RWPE1 (cell line): ENCODE data around the gene FGFR2.

ENCODE experiments used
- CTCF ChIA-PET: fragments of 350-600 bp; sonication (Branson Sonifier 250); formaldehyde crosslinking; extraction: SDS; loops from one replicate; lab custom pipeline; 2021; lab: Yijun Ruan, JAX
- POLR2A ChIA-PET: fragments of 400-600 bp; formaldehyde crosslinking; extraction: SDS; loops from one replicate; lab custom pipeline; 2020; ENCODE audit warnings: antibody characterized with exemption; ENCODE audit not compliant: low non-redundant PET; lab: Yijun Ruan, JAX
- DNase-seq: peaks from one replicate; pipeline ENCODE4 v3.0.0; 2012; ENCODE audit warnings: low spot score
- H3K27ac ChIP-seq: fragments of 450-650 bp; 2 replicates; pipeline ENCODE4 v1.5.1; 2017
- CTCF ChIP-seq: fragments of 450-650 bp; conservative IDR thresholded peaks from 2 replicates; pipeline ENCODE4 v1.5.1; 2017; ENCODE audit warnings: low read depth, mild to moderate bottlenecking

FGFR2 gene

DNA sequence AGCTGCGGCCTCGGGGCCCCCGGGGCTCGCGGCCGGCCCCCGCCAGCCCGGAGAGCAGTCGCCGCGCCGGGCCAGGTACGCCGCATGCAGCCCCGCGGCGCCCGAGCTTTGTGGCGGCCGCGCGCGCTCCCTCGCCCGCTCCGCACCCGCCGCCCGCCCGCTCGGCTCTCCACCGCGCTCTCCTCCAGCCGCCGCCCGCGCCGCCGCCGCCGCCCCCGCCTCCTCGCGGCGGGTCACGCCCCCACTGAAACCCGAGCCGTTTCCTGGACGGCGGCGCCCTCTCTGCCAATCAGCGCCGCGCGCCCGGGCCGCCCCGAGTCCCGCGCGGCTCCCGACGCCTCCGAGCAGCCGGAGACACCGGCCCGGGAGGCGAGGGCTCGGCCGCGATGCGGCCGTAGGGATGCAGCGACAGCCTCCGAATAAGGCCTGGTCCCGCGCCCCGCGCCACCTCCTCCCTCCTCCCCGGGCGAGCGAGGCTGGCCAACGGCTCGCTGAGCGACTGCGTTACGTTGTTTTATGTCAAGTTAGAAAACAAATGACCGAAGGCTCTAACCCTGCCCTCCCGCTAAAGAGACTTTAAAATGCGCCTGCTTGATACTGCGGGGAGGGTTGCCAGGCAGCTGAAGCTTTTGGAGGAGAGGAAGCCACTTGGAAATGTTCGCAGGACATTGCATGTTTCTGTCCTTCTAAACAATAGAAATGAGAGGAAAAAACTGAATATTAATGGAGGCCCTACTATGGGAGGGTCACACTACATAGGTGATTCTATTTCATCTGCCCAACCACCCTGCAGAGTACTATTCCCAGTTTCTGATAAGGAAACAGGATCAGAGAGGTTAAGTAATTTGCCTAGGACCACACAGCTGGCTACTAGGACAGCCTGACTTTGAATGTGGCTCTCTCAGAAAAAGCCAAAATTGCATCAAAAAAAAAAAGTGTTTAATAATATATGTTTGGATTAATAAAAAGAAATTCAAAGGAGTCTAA lies at the start of gene FGFR2:
Gene FGFR2, minus strand, starts transcription at position 182 of the 987 bp plus-strand sequence. CDS start 4,627 bp downstream, outside the sequence.
- DNase-seq = peak; percentile 93
- ChIA-PET POLR2A (interaction anchor here (0.6 kb wide), 1 partner anchor 432 kb away, joined by 3 read pairs; no protein-coding TSS in a partner anchor), CTCF (interaction anchor here (0.6 to 0.9 kb wide), 3 partner anchors 10 to 670 kb away, joined by 3 to 4 read pairs (median 3); no protein-coding TSS in a partner anchor)
- no peak for TF ChIP-seq CTCF
- H3K27ac ChIP-seq = peak within 1 kb of the TSS; percentile 66

- ChIA-PET CTCF (no interaction called here), POLR2A (no interaction called here)
- no peak overlapping the region for H3K27ac ChIP-seq
- no peak for TF ChIP-seq CTCF
- DNase-seq = no peak
Observed at GRCh38 chr10:121647401-121647800, 49.2 kb upstream of the FGFR2 start.

GRCh38 chr10:121645696-121646095 lies 47.5 kb upstream of the FGFR2 start:
- ChIA-PET POLR2A (no interaction called here), CTCF (no interaction called here)
- no peak overlapping the region for H3K27ac ChIP-seq
- no peak for DNase-seq
- TF ChIP-seq CTCF = no peak

GRCh38 chr10:121644501-121644900 lies 46.3 kb upstream of the FGFR2 start:
- no peak for TF ChIP-seq CTCF
- no peak overlapping the region for H3K27ac ChIP-seq
- ChIA-PET CTCF (no interaction called here), POLR2A (no interaction called here)
- no peak for DNase-seq

DNA sequence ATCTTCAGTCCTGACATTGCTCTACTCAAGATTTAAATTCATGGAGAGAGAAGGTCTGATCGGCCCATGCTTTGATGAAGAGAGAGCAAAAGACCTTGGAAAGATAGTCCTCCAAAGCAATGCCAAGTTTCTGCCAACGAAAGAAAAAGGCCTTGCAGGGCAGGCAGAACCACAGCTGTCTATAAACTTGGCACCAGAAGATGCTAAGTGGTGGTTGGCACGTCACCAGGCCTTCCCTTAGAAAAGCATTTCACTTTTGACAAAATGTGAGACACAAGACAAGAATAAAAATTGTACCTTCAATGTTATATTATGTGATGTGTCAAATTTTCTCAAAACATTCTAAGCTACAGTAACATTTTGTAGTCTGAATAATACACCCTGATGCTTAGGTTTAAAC lies 42.0 kb upstream of the FGFR2 start:
- DNase-seq = no peak
- no peak overlapping the region for H3K27ac ChIP-seq
- ChIA-PET CTCF (interaction anchor here (1.1 kb wide), 1 partner anchor 15 kb away, joined by 3 read pairs; no protein-coding TSS in a partner anchor), POLR2A (no interaction called here)
- TF ChIP-seq CTCF = no peak

GRCh38 chr10:121639416-121639815 lies 41.2 kb upstream of the FGFR2 start:
- ChIA-PET POLR2A (no interaction called here), CTCF (interaction anchor here (0.5 kb wide), 1 partner anchor 260 kb away, joined by 3 read pairs; no protein-coding TSS in a partner anchor)
- no peak overlapping the region for H3K27ac ChIP-seq
- no peak for TF ChIP-seq CTCF
- DNase-seq = no peak
